Erythroblast (primary cell): ENCODE measurements around the gene MRPL1.

ENCODE experiments used
- GATA1 ChIP-seq: IDR thresholded peaks from 2 replicates; pipeline ENCODE4 v1.6.1; 2011; ENCODE audit warnings: low read depth, mild to moderate bottlenecking, control low read depth, low read length, moderate library complexity
- POLR2A ChIP-seq: IDR thresholded peaks from 2 replicates; pipeline ENCODE4 v1.6.1; 2011; ENCODE audit warnings: mild to moderate bottlenecking, low read length

- TF ChIP-seq POLR2A (peak; percentile 97), GATA1 (no peak)
Measured at GRCh38 chr4:77819843-77820648, 42.6 kb upstream of the MRPL1 start.
